Ovary (tissue), 3 donors: ENCODE measurements around the gene FNIP1.

Experiments
- CTCF ChIP-seq, 3 donors: fragments of 450-650 bp in 2 of 3; fragments of 200-600 bp in 1 of 3; IDR thresholded peaks; one replicate each; pipeline versions ENCODE4 v1.5.1 to v1.8.0; 2016 to 2022; ENCODE audit warnings: antibody characterized with exemption in 3 of 3, mild to moderate bottlenecking in 1 of 3
- POLR2A ChIP-seq: fragments of 450-650 bp; IDR thresholded peaks from one replicate; pipeline ENCODE4 v1.6.1; 2017; ENCODE audit warnings: antibody characterized with exemption, mild to moderate bottlenecking, moderate library complexity
- donor health status: DM: no; HTN: no; CAD: no.

GRCh38 chr5:131774652-131775367 lies 22.0 kb downstream of the FNIP1 start:
- TF ChIP-seq CTCF (IDR thresholded peaks at IDR 0.05) = no peak
- no peak for TF ChIP-seq POLR2A
